ENCODE measurements around the gene CETN2.

- TF ChIP-seq CTCF (IDR thresholded peaks at IDR 0.05; ENCODE audit: borderline replicate concordance, extremely low read depth, low read length, poor library complexity, severe bottlenecking) = no peak
- TF ChIP-seq EZH2 (IDR thresholded peaks at IDR 0.05; ENCODE audit: borderline replicate concordance, low read depth, low read length, severe bottlenecking) = no peak
Measured at GRCh38 chrX:152814048-152814447, 16.5 kb downstream of the CETN2 start.
